GM12878 (cell line): ENCODE results near the gene SLC16A9. TPM values are rescaled to one million over a fixed set of nuclear protein-coding genes. Genes with fewer than 3 reads are reported as not detected.

Experiments used
- ATAC-seq: fragments of 200-7000 bp; cut with Tn5 transposase; 3 replicates; pipeline ENCODE4 v1.9.1; 2020; ENCODE audit warnings: mild to moderate bottlenecking, moderate library complexity
- BruUV-seq: library from RNA; stranded (reverse); fragments of 400-500 nt; replicated peaks from 2 replicates; lab custom pipeline; 2021; lab: Mats Ljungman, UMichigan
- CTCF ChIA-PET: fragments of 300-600 bp; sonication (Branson Sonifier 250); formaldehyde crosslinking; extraction: SDS; loops from one replicate; lab custom pipeline; 2021; ENCODE audit warnings: inconsistent platforms; lab: Yijun Ruan, JAX
- POLR2A ChIA-PET: fragments of 350-600 bp; formaldehyde crosslinking; extraction: SDS; loops from one replicate; lab custom pipeline; 2021; ENCODE audit warnings: inconsistent platforms; lab: Charles Lee
- RAD21 ChIA-PET: fragments of 300-600 bp; sonication (Branson Sonifier 250); formaldehyde crosslinking; loops from one replicate; lab custom pipeline; 2023; ENCODE audit warnings: antibody characterized with exemption; ENCODE audit not compliant: unreplicated experiment; lab: Charles Lee
- SMC1A ChIA-PET: fragments of 300-600 bp; sonication (Branson Sonifier 250); formaldehyde crosslinking; loops from one replicate; lab custom pipeline; 2023; ENCODE audit not compliant: unreplicated experiment, uncharacterized antibody; lab: Charles Lee
- DNase-seq: peaks from one replicate; pipeline ENCODE4 v3.0.0-alpha.2; 2011; ENCODE audit warnings: low read depth, low spot score
- FAIRE-seq: peaks from 3 replicates; lab custom pipeline; 2011; peaks lifted over from hg19 to GRCh38; lab: Jason Lieb, UNC
- H2AFZ ChIP-seq: 2 replicates; pipeline ENCODE4 v1.6.0; 2011; ENCODE audit warnings: low read depth, low read length, control low read depth; ENCODE audit not compliant: control insufficient read depth
- H3K27ac ChIP-seq: 2 replicates; pipeline ENCODE4 v1.5.1; 2011; ENCODE audit warnings: control low read depth; ENCODE audit not compliant: control insufficient read depth, insufficient read depth
- H3K27me3 ChIP-seq, 2 experiments: replicated peaks in 1 of 2; 2 replicates each; pipeline versions ENCODE4 v1.6.0 to v1.6.1; 2011; ENCODE audit warnings: low read length in 1 of 2; ENCODE audit not compliant: control insufficient read depth in 2 of 2, insufficient read depth in 2 of 2
- H3K36me3 ChIP-seq, 2 experiments: 2 replicates each; pipeline ENCODE4 v1.5.1; 2011; ENCODE audit warnings: low read length in 1 of 2; ENCODE audit not compliant: control insufficient read depth in 2 of 2, insufficient read depth in 2 of 2
- H3K4me1 ChIP-seq: 2 replicates; pipeline ENCODE4 v1.6.1; 2011; ENCODE audit warnings: mild to moderate bottlenecking, low read length, moderate library complexity, mixed read lengths; ENCODE audit not compliant: control insufficient read depth, insufficient read depth
- H3K4me2 ChIP-seq: 2 replicates; pipeline ENCODE4 v1.6.0; 2011; ENCODE audit warnings: control low read depth; ENCODE audit not compliant: control insufficient read depth, insufficient read depth
- H3K4me3 ChIP-seq: fragments of 200-600 bp; sonication (generic); 2 replicates; pipeline ENCODE4 v1.5.1; 2016
- H3K79me2 ChIP-seq: 2 replicates; pipeline ENCODE4 v1.6.0; 2011; ENCODE audit warnings: low read length; ENCODE audit not compliant: control insufficient read depth, insufficient read depth
- H3K9ac ChIP-seq: 2 replicates; pipeline ENCODE4 v1.8.0; 2011; ENCODE audit warnings: low read length, control low read depth, mixed read lengths; ENCODE audit not compliant: control insufficient read depth, insufficient read depth
- H3K9me3 ChIP-seq: replicated peaks from 3 replicates; pipeline ENCODE4 v1.5.1; 2011; ENCODE audit warnings: mild to moderate bottlenecking, low read length; ENCODE audit not compliant: control insufficient read depth, insufficient read depth
- H4K20me1 ChIP-seq: 2 replicates; pipeline ENCODE4 v1.6.0; 2011; ENCODE audit not compliant: control insufficient read depth, insufficient read depth
- IRF4 ChIP-seq: IDR thresholded peaks from 2 replicates; pipeline ENCODE4 v1.6.1; 2011; ENCODE audit warnings: low read depth, low read length
- MYC ChIP-seq: IDR thresholded peaks from 2 replicates; pipeline ENCODE4 v1.6.1; 2011; ENCODE audit warnings: mild to moderate bottlenecking, low read length, moderate library complexity, inconsistent platforms; ENCODE audit not compliant: insufficient read depth, insufficient replicate concordance, insufficient read length, severe bottlenecking
- POU2F2 ChIP-seq: IDR thresholded peaks from 3 replicates; pipeline ENCODE4 v1.6.1; 2011; ENCODE audit warnings: low read depth, mild to moderate bottlenecking, low read length, borderline replicate concordance
- RUNX3 ChIP-seq: IDR thresholded peaks from 2 replicates; pipeline ENCODE4 v1.6.1; 2012; ENCODE audit warnings: low read length, inconsistent platforms
- STAT1 ChIP-seq: fragments of 450-650 bp; conservative IDR thresholded peaks from 2 replicates; pipeline ENCODE4 v1.6.1; 2014; ENCODE audit warnings: antibody characterized with exemption, mild to moderate bottlenecking
- ZSCAN29 ChIP-seq: fragments of 450-650 bp; IDR thresholded peaks from 2 replicates; pipeline ENCODE4 v1.6.1; 2017; ENCODE audit warnings: mild to moderate bottlenecking, moderate library complexity
- ZZZ3 ChIP-seq: IDR thresholded peaks from 2 replicates; pipeline ENCODE4 v1.6.1; 2011; ENCODE audit warnings: low read depth; ENCODE audit not compliant: control insufficient read depth, insufficient read length
- WGBS: methylation state at CpG from one replicate; pipeline ENCODE4 v1.1.6; 2016; ENCODE audit warnings: low lambda C conversion rate; ENCODE audit not compliant: insufficient replicate concordance, insufficient coverage; ENCODE audit errors: missing lambda C conversion rate; 5-methylcytosine and 5-hydroxymethylcytosine counted together
- in situ Hi-C: fragments of 300-500 bp; cut with MboI; formaldehyde crosslinking; loops from 9 replicates; pipeline ENCODE4 v1.14.3; 2018; ENCODE audit warnings: mixed read lengths
- intact Hi-C: fragments of 100-400 bp; cut with micrococcal nuclease; formaldehyde crosslinking; loops from one replicate; pipeline ENCODE4 v1.14.2; 2022; ENCODE audit not compliant: unreplicated experiment
- polyA plus RNA-seq, 11 experiments: library from polyadenylated mRNA; depleted of rRNA in 4 of 11; unstranded in 6 of 11; stranded (reverse) in 5 of 11; fragments of >200 nt; fragmentation: Nextera tagmentation in 4 of 11; fragmentation: Illumina TruSeq in 1 of 11; extraction: Ambion mirVana in 4 of 11; extraction: Trizol in 1 of 11; gene quantifications; 1 replicate in 1 of 11; 2 replicates in 10 of 11; pipeline versions ENCODE4 v1.2.1 to v1.2.3, GENCODE V29; 2011 to 2016; ENCODE audit warnings: inconsistent platforms in 2 of 11, missing spikeins in 2 of 11, low read depth in 1 of 11
- total RNA-seq, 4 experiments: library from RNA; depleted of rRNA in 3 of 4; stranded (reverse); fragments of >200 nt in 3 of 4; fragmentation: Illumina TruSeq in 1 of 4; extraction: Trizol in 1 of 4; gene quantifications; 2 replicates each; pipeline versions ENCODE4 v1.2.1 to v1.2.3, GENCODE V29; 2013 to 2021
- TF ChIP-seq, protein P1 (sequence below): fragments of 450-650 bp; IDR thresholded peaks from 2 replicates; pipeline ENCODE4 v1.6.1; 2018; ENCODE audit warnings: borderline replicate concordance, mild to moderate bottlenecking; ENCODE audit not compliant: partially characterized antibody
- TF ChIP-seq, protein P2 (sequence below): fragments of 450-650 bp; IDR thresholded peaks from 2 replicates; pipeline ENCODE4 v1.6.1; 2016; ENCODE audit warnings: mild to moderate bottlenecking, moderate library complexity, borderline replicate concordance
- TF ChIP-seq, protein P3 (sequence below): fragments of 450-650 bp; IDR thresholded peaks from 2 replicates; pipeline ENCODE4 v1.6.1; 2017; ENCODE audit warnings: low read depth, mild to moderate bottlenecking, moderate library complexity
- TF ChIP-seq, protein P4 (sequence below): IDR thresholded peaks from 2 replicates; pipeline ENCODE4 v1.6.1; 2011; ENCODE audit warnings: borderline replicate concordance, low read depth, mild to moderate bottlenecking, moderate library complexity, low read length; ENCODE audit not compliant: insufficient read depth, poor library complexity, severe bottlenecking

SLC16A9 gene
- total and polyA plus RNA-seq, 10 of the 15 experiments (the other 5 are each of a cell fraction or from before 2014, with no cell fraction given), result 0.86 to 6.2 (median 4.3) TPM

DNA sequence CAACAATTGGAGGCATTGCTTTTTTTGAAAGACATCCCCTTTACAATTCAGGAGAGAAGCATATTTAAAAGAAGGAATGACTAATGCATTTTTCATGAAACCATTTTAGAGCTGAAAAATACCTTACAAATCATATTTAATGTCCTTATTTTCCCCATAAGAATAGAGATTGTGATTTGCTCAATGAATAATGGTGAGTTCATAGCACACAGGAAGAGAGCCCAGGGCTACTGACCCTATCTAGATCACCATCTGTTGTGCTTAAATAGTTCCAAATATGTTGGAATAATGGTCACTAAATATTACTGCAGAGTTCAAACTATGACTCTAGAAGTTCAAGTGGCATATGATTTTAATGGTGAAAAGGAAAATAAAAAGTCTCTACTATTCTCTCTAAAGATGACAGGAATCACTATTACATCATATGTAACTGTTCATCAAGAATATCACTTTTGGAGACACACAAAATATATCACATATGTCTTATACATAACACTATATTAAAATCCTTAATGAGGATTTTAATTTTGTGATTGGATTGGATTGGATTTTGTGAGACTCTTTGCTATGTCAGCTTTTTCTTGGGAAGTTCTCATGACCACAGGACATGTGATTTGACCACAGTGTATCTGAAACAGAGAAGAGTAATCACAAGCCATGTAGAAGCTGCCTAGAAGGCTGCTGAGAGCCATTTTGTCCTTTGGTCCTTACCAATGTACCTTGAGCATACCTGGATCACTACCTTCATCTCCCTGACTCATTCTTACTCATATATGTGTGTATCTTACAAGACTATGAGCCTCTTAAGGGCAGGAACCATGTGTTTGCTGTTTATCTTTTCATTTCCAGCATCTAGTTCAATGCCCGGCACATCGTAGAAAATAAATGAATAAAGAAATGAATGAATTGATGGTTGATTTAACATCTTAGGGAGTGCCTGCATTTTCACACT is 26.4 kb downstream of the SLC16A9 start:
- Histone ChIP-seq H3K4me1 (no peaks in the 10 kb centered on the region), H3K9ac (no peak overlapping the region), H4K20me1 (no peaks in the 10 kb centered on the region), H3K27me3 (no peaks in the 10 kb centered on the region), H3K4me3 (no peak overlapping the region), H3K79me2 (no peaks in the 10 kb centered on the region), H3K36me3 (no peaks in the 10 kb centered on the region), H3K4me2 (no peak overlapping the region), H3K27ac (no peak overlapping the region), H3K9me3 (no peaks in the 10 kb centered on the region), H2AFZ (no peak overlapping the region)
- intact Hi-C loops (no loop called here), in situ Hi-C loops (no loop called here)
- ChIA-PET POLR2A (no interaction called here), CTCF (interaction anchor here (1.2 kb wide), 1 partner anchor 11 kb away, joined by 3 read pairs; no protein-coding TSS in a partner anchor), SMC1A (no interaction called here), RAD21 (no interaction called here)
- ATAC-seq (no peak), FAIRE-seq (no peak), DNase-seq (no peak)
- 92% methylated on average over 2 of the region's 2 CpGs for WGBS
- BruUV-seq, result no TSS peak
- no peak for TF ChIP-seq STAT1
- TF ChIP-seq POU2F2, result no peak
- TF ChIP-seq, protein P1, sequence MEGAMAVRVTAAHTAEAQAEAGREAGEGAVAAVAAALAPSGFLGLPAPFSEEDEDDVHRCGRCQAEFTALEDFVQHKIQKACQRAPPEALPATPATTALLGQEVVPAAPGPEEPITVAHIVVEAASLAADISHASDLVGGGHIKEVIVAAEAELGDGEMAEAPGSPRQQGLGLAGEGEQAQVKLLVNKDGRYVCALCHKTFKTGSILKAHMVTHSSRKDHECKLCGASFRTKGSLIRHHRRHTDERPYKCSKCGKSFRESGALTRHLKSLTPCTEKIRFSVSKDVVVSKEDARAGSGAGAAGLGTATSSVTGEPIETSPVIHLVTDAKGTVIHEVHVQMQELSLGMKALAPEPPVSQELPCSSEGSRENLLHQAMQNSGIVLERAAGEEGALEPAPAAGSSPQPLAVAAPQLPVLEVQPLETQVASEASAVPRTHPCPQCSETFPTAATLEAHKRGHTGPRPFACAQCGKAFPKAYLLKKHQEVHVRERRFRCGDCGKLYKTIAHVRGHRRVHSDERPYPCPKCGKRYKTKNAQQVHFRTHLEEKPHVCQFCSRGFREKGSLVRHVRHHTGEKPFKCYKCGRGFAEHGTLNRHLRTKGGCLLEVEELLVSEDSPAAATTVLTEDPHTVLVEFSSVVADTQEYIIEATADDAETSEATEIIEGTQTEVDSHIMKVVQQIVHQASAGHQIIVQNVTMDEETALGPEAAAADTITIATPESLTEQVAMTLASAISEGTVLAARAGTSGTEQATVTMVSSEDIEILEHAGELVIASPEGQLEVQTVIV, result no peak
- no peak for TF ChIP-seq ZZZ3
- TF ChIP-seq RUNX3, result no peak
- no peak for TF ChIP-seq MYC
- no peak for TF ChIP-seq IRF4
- TF ChIP-seq ZSCAN29, result no peak
- TF ChIP-seq, protein P2, sequence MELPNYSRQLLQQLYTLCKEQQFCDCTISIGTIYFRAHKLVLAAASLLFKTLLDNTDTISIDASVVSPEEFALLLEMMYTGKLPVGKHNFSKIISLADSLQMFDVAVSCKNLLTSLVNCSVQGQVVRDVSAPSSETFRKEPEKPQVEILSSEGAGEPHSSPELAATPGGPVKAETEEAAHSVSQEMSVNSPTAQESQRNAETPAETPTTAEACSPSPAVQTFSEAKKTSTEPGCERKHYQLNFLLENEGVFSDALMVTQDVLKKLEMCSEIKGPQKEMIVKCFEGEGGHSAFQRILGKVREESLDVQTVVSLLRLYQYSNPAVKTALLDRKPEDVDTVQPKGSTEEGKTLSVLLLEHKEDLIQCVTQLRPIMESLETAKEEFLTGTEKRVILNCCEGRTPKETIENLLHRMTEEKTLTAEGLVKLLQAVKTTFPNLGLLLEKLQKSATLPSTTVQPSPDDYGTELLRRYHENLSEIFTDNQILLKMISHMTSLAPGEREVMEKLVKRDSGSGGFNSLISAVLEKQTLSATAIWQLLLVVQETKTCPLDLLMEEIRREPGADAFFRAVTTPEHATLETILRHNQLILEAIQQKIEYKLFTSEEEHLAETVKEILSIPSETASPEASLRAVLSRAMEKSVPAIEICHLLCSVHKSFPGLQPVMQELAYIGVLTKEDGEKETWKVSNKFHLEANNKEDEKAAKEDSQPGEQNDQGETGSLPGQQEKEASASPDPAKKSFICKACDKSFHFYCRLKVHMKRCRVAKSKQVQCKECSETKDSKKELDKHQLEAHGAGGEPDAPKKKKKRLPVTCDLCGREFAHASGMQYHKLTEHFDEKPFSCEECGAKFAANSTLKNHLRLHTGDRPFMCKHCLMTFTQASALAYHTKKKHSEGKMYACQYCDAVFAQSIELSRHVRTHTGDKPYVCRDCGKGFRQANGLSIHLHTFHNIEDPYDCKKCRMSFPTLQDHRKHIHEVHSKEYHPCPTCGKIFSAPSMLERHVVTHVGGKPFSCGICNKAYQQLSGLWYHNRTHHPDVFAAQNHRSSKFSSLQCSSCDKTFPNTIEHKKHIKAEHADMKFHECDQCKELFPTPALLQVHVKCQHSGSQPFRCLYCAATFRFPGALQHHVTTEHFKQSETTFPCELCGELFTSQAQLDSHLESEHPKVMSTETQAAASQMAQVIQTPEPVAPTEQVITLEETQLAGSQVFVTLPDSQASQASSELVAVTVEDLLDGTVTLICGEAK, result no peak
- TF ChIP-seq, protein P3, sequence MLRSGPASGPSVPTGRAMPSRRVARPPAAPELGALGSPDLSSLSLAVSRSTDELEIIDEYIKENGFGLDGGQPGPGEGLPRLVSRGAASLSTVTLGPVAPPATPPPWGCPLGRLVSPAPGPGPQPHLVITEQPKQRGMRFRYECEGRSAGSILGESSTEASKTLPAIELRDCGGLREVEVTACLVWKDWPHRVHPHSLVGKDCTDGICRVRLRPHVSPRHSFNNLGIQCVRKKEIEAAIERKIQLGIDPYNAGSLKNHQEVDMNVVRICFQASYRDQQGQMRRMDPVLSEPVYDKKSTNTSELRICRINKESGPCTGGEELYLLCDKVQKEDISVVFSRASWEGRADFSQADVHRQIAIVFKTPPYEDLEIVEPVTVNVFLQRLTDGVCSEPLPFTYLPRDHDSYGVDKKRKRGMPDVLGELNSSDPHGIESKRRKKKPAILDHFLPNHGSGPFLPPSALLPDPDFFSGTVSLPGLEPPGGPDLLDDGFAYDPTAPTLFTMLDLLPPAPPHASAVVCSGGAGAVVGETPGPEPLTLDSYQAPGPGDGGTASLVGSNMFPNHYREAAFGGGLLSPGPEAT, result no peak
- TF ChIP-seq, protein P4, sequence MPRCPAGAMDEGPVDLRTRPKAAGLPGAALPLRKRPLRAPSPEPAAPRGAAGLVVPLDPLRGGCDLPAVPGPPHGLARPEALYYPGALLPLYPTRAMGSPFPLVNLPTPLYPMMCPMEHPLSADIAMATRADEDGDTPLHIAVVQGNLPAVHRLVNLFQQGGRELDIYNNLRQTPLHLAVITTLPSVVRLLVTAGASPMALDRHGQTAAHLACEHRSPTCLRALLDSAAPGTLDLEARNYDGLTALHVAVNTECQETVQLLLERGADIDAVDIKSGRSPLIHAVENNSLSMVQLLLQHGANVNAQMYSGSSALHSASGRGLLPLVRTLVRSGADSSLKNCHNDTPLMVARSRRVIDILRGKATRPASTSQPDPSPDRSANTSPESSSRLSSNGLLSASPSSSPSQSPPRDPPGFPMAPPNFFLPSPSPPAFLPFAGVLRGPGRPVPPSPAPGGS, result no peak
